Brain pericyte (primary cell): ENCODE results near the gene RAB40B.

Source experiments
- DNase-seq: peaks from one replicate; pipeline ENCODE4 v3.0.0-alpha.2; 2012; ENCODE audit warnings: low read depth, low spot score

The RAB40B gene

GRCh38 chr17:82616021-82616711, 82.3 kb downstream of the RAB40B start:
- no peak for DNase-seq

GRCh38 chr17:82615084-82616020, 83.1 kb downstream of the RAB40B start:
- no peak for DNase-seq

- DNase-seq: no peak
These were observed 84.3 kb downstream of the RAB40B start for GRCh38 chr17:82614095-82614631.

- no peak for DNase-seq
These were observed 85.0 kb downstream of the RAB40B start for GRCh38 chr17:82613283-82614094.

- DNase-seq: no peak
These were observed 87.1 kb downstream of the RAB40B start for GRCh38 chr17:82611140-82612058.

GRCh38 chr17:82609655-82610054, 88.8 kb downstream of the RAB40B start:
- DNase-seq: no peak

GRCh38 chr17:82608816-82609215, 89.7 kb downstream of the RAB40B start:
- DNase-seq: no peak

GRCh38 chr17:82605939-82606600, 92.4 kb downstream of the RAB40B start:
- DNase-seq: no peak
